Measurements from ENCODE around the gene HP.

GRCh38 chr16:72044296-72044695 lies 10.0 kb upstream of the HP start:
- TF ChIP-seq CTCF (IDR thresholded peaks at IDR 0.05; ENCODE audit: poor library complexity): no peak
- no peak for TF ChIP-seq EZH2phosphoT487 (IDR thresholded peaks at IDR 0.05; ENCODE audit: low read depth, severe bottlenecking, unreplicated experiment)
- no peak for TF ChIP-seq EZH2 (IDR thresholded peaks at IDR 0.05; ENCODE audit: borderline replicate concordance)
